GM12878 (cell line): Measurements from ENCODE around the gene DNAJC4. TPM values are rescaled to one million over a fixed set of nuclear protein-coding genes. Genes with fewer than 3 reads are reported as not detected.

Experiments used
- ATAC-seq: fragments of 200-7000 bp; cut with Tn5 transposase; 3 replicates; pipeline ENCODE4 v1.9.1; 2020; ENCODE audit warnings: mild to moderate bottlenecking, moderate library complexity
- BruUV-seq: library from RNA; stranded (reverse); fragments of 400-500 nt; replicated peaks from 2 replicates; lab custom pipeline; 2021; lab: Mats Ljungman, UMichigan
- CTCF ChIA-PET: fragments of 300-600 bp; sonication (Branson Sonifier 250); formaldehyde crosslinking; extraction: SDS; loops from one replicate; lab custom pipeline; 2021; ENCODE audit warnings: inconsistent platforms; lab: Yijun Ruan, JAX
- POLR2A ChIA-PET: fragments of 350-600 bp; formaldehyde crosslinking; extraction: SDS; loops from one replicate; lab custom pipeline; 2021; ENCODE audit warnings: inconsistent platforms; lab: Charles Lee
- RAD21 ChIA-PET: fragments of 300-600 bp; sonication (Branson Sonifier 250); formaldehyde crosslinking; loops from one replicate; lab custom pipeline; 2023; ENCODE audit warnings: antibody characterized with exemption; ENCODE audit not compliant: unreplicated experiment; lab: Charles Lee
- SMC1A ChIA-PET: fragments of 300-600 bp; sonication (Branson Sonifier 250); formaldehyde crosslinking; loops from one replicate; lab custom pipeline; 2023; ENCODE audit not compliant: unreplicated experiment, uncharacterized antibody; lab: Charles Lee
- DNase-seq: peaks from one replicate; pipeline ENCODE4 v3.0.0-alpha.2; 2011; ENCODE audit warnings: low read depth, low spot score
- FAIRE-seq: peaks from 3 replicates; lab custom pipeline; 2011; peaks lifted over from hg19 to GRCh38; lab: Jason Lieb, UNC
- H2AFZ ChIP-seq: 2 replicates; pipeline ENCODE4 v1.6.0; 2011; ENCODE audit warnings: low read depth, low read length, control low read depth; ENCODE audit not compliant: control insufficient read depth
- H3K27ac ChIP-seq: 2 replicates; pipeline ENCODE4 v1.5.1; 2011; ENCODE audit warnings: control low read depth; ENCODE audit not compliant: control insufficient read depth, insufficient read depth
- H3K27me3 ChIP-seq, 2 experiments: replicated peaks in 1 of 2; 2 replicates each; pipeline versions ENCODE4 v1.6.0 to v1.6.1; 2011; ENCODE audit warnings: low read length in 1 of 2; ENCODE audit not compliant: control insufficient read depth in 2 of 2, insufficient read depth in 2 of 2
- H3K36me3 ChIP-seq, 2 experiments: 2 replicates each; pipeline ENCODE4 v1.5.1; 2011; ENCODE audit warnings: low read length in 1 of 2; ENCODE audit not compliant: control insufficient read depth in 2 of 2, insufficient read depth in 2 of 2
- H3K4me1 ChIP-seq: 2 replicates; pipeline ENCODE4 v1.6.1; 2011; ENCODE audit warnings: mild to moderate bottlenecking, low read length, moderate library complexity, mixed read lengths; ENCODE audit not compliant: control insufficient read depth, insufficient read depth
- H3K4me2 ChIP-seq: 2 replicates; pipeline ENCODE4 v1.6.0; 2011; ENCODE audit warnings: control low read depth; ENCODE audit not compliant: control insufficient read depth, insufficient read depth
- H3K4me3 ChIP-seq: fragments of 200-600 bp; sonication (generic); 2 replicates; pipeline ENCODE4 v1.5.1; 2016
- H3K79me2 ChIP-seq: 2 replicates; pipeline ENCODE4 v1.6.0; 2011; ENCODE audit warnings: low read length; ENCODE audit not compliant: control insufficient read depth, insufficient read depth
- H3K9ac ChIP-seq: 2 replicates; pipeline ENCODE4 v1.8.0; 2011; ENCODE audit warnings: low read length, control low read depth, mixed read lengths; ENCODE audit not compliant: control insufficient read depth, insufficient read depth
- H3K9me3 ChIP-seq: replicated peaks from 3 replicates; pipeline ENCODE4 v1.5.1; 2011; ENCODE audit warnings: mild to moderate bottlenecking, low read length; ENCODE audit not compliant: control insufficient read depth, insufficient read depth
- H4K20me1 ChIP-seq: 2 replicates; pipeline ENCODE4 v1.6.0; 2011; ENCODE audit not compliant: control insufficient read depth, insufficient read depth
- HDGF ChIP-seq: fragments of 450-650 bp; IDR thresholded peaks from 2 replicates; pipeline ENCODE4 v1.6.1; 2016; ENCODE audit warnings: antibody characterized with exemption
- IKZF1 ChIP-seq: fragments of 450-650 bp; conservative IDR thresholded peaks from 2 replicates; pipeline ENCODE4 v1.6.1; 2017; ENCODE audit warnings: antibody characterized with exemption, mild to moderate bottlenecking
- MXI1 ChIP-seq: fragments of 150-350 bp; IDR thresholded peaks from 2 replicates; pipeline ENCODE4 v1.6.1; 2011; ENCODE audit warnings: low read depth, mild to moderate bottlenecking, inconsistent platforms, low read length, improper control_type of control experiment
- SREBF2 ChIP-seq: IDR thresholded peaks from 2 replicates; pipeline ENCODE4 v1.6.1; 2012; ENCODE audit warnings: mild to moderate bottlenecking, low read length
- WGBS: methylation state at CpG from one replicate; pipeline ENCODE4 v1.1.6; 2016; ENCODE audit warnings: low lambda C conversion rate; ENCODE audit not compliant: insufficient replicate concordance, insufficient coverage; ENCODE audit errors: missing lambda C conversion rate; 5-methylcytosine and 5-hydroxymethylcytosine counted together
- in situ Hi-C: fragments of 300-500 bp; cut with MboI; formaldehyde crosslinking; loops from 9 replicates; pipeline ENCODE4 v1.14.3; 2018; ENCODE audit warnings: mixed read lengths
- intact Hi-C: fragments of 100-400 bp; cut with micrococcal nuclease; formaldehyde crosslinking; loops from one replicate; pipeline ENCODE4 v1.14.2; 2022; ENCODE audit not compliant: unreplicated experiment
- polyA plus RNA-seq, 11 experiments: library from polyadenylated mRNA; depleted of rRNA in 4 of 11; unstranded in 6 of 11; stranded (reverse) in 5 of 11; fragments of >200 nt; fragmentation: Nextera tagmentation in 4 of 11; fragmentation: Illumina TruSeq in 1 of 11; extraction: Ambion mirVana in 4 of 11; extraction: Trizol in 1 of 11; gene quantifications; 1 replicate in 1 of 11; 2 replicates in 10 of 11; pipeline versions ENCODE4 v1.2.1 to v1.2.3, GENCODE V29; 2011 to 2016; ENCODE audit warnings: inconsistent platforms in 2 of 11, missing spikeins in 2 of 11, low read depth in 1 of 11
- total RNA-seq, 4 experiments: library from RNA; depleted of rRNA in 3 of 4; stranded (reverse); fragments of >200 nt in 3 of 4; fragmentation: Illumina TruSeq in 1 of 4; extraction: Trizol in 1 of 4; gene quantifications; 2 replicates each; pipeline versions ENCODE4 v1.2.1 to v1.2.3, GENCODE V29; 2013 to 2021
- TF ChIP-seq, protein P1 (sequence below): fragments of 450-650 bp; IDR thresholded peaks from 2 replicates; pipeline ENCODE4 v1.6.1; 2016; ENCODE audit warnings: mild to moderate bottlenecking

Gene DNAJC4
- total and polyA plus RNA-seq, 10 of the 15 experiments (the other 5 are each of a cell fraction or from before 2014, with no cell fraction given): 3.7 to 64.9 (median 30.1) TPM

DNA sequence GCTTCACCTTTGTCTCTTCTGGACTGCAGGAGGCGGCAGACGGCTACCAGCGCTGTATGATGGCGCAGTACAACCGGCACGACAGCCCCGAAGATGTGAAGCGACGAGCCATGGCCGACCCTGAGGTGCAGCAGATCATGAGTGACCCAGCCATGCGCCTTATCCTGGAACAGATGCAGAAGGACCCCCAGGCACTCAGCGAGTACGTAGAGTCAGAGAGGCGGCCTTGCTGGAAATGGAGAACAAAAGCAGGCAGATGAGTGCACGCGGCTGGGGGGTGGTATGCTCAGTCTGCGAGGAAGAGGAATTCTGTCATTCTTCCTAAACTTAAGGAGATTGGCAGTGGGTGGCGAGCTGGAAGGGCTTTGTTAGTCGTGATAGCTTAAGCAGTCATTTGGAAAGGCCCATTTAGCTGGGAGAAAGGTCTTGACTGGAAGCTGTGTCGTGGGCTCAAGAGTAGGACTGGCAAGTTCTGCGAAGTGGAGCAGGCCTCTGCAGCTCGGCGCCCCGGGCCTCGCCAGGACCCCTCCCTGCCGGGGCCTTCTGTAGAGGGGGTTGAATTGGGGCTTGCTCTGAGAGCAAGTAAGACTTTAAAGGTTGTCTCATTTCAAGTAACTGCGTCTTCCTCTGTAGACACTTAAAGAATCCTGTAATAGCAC lies 26.8 kb upstream of the DNAJC4 start:
- ChIA-PET POLR2A (interaction anchor here (0.7 to 5.8 kb wide), 4 partner anchors 17 to 114 kb away, joined by 3 to 70 read pairs (median 59); partner anchors contain the start of genes CATSPERZ, ESRRA, STIP1 and TRMT112), RAD21 (interaction anchor here (1.3 to 6.6 kb wide), 6 partner anchors 17 to 99 kb away, joined by 3 to 125 read pairs (median 44); partner anchors contain the start of genes CATSPERZ, ESRRA, FKBP2 and PPP1R14B), SMC1A (interaction anchor here (1.0 to 5.5 kb wide), 6 partner anchors 22 to 151 kb away, joined by 3 to 98 read pairs (median 6); partner anchors contain the start of genes CATSPERZ, ESRRA, NUDT22 and PPP1R14B), CTCF (interaction anchor here (0.6 to 9.7 kb wide), 12 partner anchors 8 to 152 kb away, joined by 3 to 238 read pairs (median 30); partner anchors contain the start of genes CATSPERZ, ESRRA, NUDT22 and PLCB3)
- Histone ChIP-seq H2AFZ (no peak overlapping the region), H3K4me2 (no peak overlapping the region), H3K4me3 (no peak overlapping the region), H3K27ac (no peak overlapping the region), H3K9ac (no peak overlapping the region), H3K9me3 (no peaks in the 10 kb centered on the region), H3K4me1 (peaks cover 26% of the 10 kb centered on the region), H4K20me1 (no peaks in the 10 kb centered on the region), H3K27me3 (no peaks in the 10 kb centered on the region), H3K36me3 (peaks cover 31% of the 10 kb centered on the region in 2 experiments), H3K79me2 (peaks cover 32% of the 10 kb centered on the region)
- DNase-seq (no peak), FAIRE-seq (no peak), ATAC-seq (no peak)
- TF ChIP-seq HDGF: no peak
- TF ChIP-seq, protein P1, sequence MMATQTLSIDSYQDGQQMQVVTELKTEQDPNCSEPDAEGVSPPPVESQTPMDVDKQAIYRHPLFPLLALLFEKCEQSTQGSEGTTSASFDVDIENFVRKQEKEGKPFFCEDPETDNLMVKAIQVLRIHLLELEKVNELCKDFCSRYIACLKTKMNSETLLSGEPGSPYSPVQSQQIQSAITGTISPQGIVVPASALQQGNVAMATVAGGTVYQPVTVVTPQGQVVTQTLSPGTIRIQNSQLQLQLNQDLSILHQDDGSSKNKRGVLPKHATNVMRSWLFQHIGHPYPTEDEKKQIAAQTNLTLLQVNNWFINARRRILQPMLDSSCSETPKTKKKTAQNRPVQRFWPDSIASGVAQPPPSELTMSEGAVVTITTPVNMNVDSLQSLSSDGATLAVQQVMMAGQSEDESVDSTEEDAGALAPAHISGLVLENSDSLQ: no peak
- TF ChIP-seq MXI1: no peak
- no peak for TF ChIP-seq SREBF2
- TF ChIP-seq IKZF1: no peak
- BruUV-seq: no TSS peak
- in situ Hi-C loops (loop anchor here (5.0 kb wide), 1 partner anchor 99 kb away; the partner anchor contains the start of gene CATSPERZ), intact Hi-C loops (loop anchor here (1.0 to 2.0 kb wide), 3 partner anchors 17 to 101 kb away; partner anchors contain the start of genes FKBP2 and STIP1)
- WGBS: 94% methylated on average over 27 of the region's 27 CpGs
